HEK293T (cell line): ENCODE data around the gene LRP8.

Experiments
- ELF4 ChIP-seq: fragments of 450-650 bp; IDR thresholded peaks from 2 replicates; pipeline ENCODE4 v1.6.1; 2017; ENCODE audit warnings: antibody characterized with exemption
- FOXA1 ChIP-seq: fragments of 450-650 bp; IDR thresholded peaks from 2 replicates; pipeline ENCODE4 v1.6.1; 2016; ENCODE audit warnings: mild to moderate bottlenecking
- FOXM1 ChIP-seq: fragments of 450-650 bp; IDR thresholded peaks from 2 replicates; pipeline ENCODE4 v1.6.1; 2017; ENCODE audit warnings: mild to moderate bottlenecking, borderline replicate concordance
- HDGF ChIP-seq: fragments of 450-650 bp; IDR thresholded peaks from 2 replicates; pipeline ENCODE4 v1.6.1; 2017; ENCODE audit warnings: antibody characterized with exemption, borderline replicate concordance
- SUZ12 ChIP-seq: fragments of 450-650 bp; IDR thresholded peaks from 2 replicates; pipeline ENCODE4 v1.6.1; 2016; ENCODE audit warnings: mild to moderate bottlenecking
- TARDBP ChIP-seq: fragments of 450-650 bp; IDR thresholded peaks from 2 replicates; pipeline ENCODE4 v1.6.1; 2016

GRCh38 chr1:53367503-53368313 is 39.8 kb upstream of the LRP8 start:
- TF ChIP-seq SUZ12, result no peak
- no peak for TF ChIP-seq TARDBP
- no peak for TF ChIP-seq FOXA1
- TF ChIP-seq FOXM1, result no peak
- no peak for TF ChIP-seq ELF4
- no peak for TF ChIP-seq HDGF
